Ascending aorta (tissue), 2 donors: Measurements from ENCODE around the gene MARCHF3. TPM values are rescaled to one million over a fixed set of nuclear protein-coding genes. Genes with fewer than 3 reads are reported as not detected.

Experiments
- DNase-seq, 2 donors: peaks; one replicate each; pipeline ENCODE4 v3.0.0-alpha.2; 2019; ENCODE audit warnings: low spot score in 2 of 2
- H3K27ac ChIP-seq, 2 donors: fragments of 200-600 bp; sonication (generic); one replicate each; pipeline ENCODE4 v1.5.1; 2016 to 2017; ENCODE audit warnings: mild to moderate bottlenecking in 1 of 2
- H3K27me3 ChIP-seq: fragments of 200-600 bp; sonication (generic); one replicate; pipeline ENCODE4 v1.5.1; 2017
- H3K36me3 ChIP-seq, 2 donors: fragments of 200-600 bp; sonication (generic); one replicate each; pipeline ENCODE4 v1.5.1; 2016
- H3K4me1 ChIP-seq, 2 donors: fragments of 200-600 bp; sonication (generic); one replicate each; pipeline ENCODE4 v1.5.1; 2016 to 2017; ENCODE audit warnings: mild to moderate bottlenecking in 1 of 2
- H3K4me3 ChIP-seq, 2 donors: fragments of 200-600 bp; sonication (generic); one replicate each; pipeline ENCODE4 v1.5.1; 2016 to 2017; ENCODE audit warnings: mild to moderate bottlenecking in 1 of 2
- H3K9me3 ChIP-seq, 2 donors: fragments of 200-600 bp; sonication (generic); one replicate each; pipeline ENCODE4 v1.5.1; 2016
- CTCF ChIP-seq, 3 experiments: fragments of 200-600 bp in 2 of 3; fragments of 450-650 bp in 1 of 3; sonication (generic) in 2 of 3; IDR thresholded peaks; one replicate each; pipeline ENCODE4 v1.5.1; 2016 to 2019; ENCODE audit warnings: antibody characterized with exemption in 3 of 3, mild to moderate bottlenecking in 1 of 3, moderate library complexity in 1 of 3
- intact Hi-C: fragments of 100-400 bp; cut with DNase I; formaldehyde crosslinking; loops from one replicate; pipeline ENCODE4 v1.15.1; 2023
- total RNA-seq: library from RNA; depleted of rRNA; stranded (reverse); fragments of >200 nt; gene quantifications from one replicate; pipeline ENCODE4 v1.1.0, GENCODE V29; 2016

The MARCHF3 gene
- total RNA-seq, 1 donor from 2014 or later = 22.6 TPM

DNA sequence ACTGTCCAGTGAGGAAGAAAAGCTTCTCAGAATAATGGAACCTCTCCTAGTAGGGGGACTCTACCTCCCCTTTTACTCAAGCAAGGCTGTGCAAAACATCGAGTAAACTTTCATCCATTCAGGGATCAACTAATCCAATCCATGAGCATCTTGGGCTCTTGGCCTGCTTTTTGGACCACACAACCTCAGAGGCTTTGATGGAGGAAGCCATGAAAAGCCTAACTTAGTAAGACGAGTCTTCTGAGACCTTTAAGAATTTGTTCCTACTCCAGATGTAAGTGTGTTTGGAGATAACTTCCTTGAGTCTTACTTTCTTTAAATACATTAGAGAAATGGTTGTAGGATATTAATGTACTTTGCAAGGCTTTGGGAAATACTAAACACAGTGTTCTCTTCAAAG lies 49.1 kb downstream of the MARCHF3 start:
- Histone ChIP-seq H3K27ac (no peak overlapping the region), H3K4me1 (no peaks in the 10 kb centered on the region), H3K27me3 (no peaks in the 10 kb centered on the region), H3K9me3 (no peaks in the 10 kb centered on the region), H3K4me3 (no peak overlapping the region), H3K36me3 (no peaks in the 10 kb centered on the region)
- no peak for TF ChIP-seq CTCF (IDR thresholded peaks at IDR 0.05)
- DNase-seq = no peak
- intact Hi-C loops = no loop called here

- DNase-seq = no peak
- TF ChIP-seq CTCF (IDR thresholded peaks at IDR 0.05) = no peak
- Histone ChIP-seq H3K4me1 (no peaks in the 10 kb centered on the region), H3K9me3 (no peaks in the 10 kb centered on the region), H3K36me3 (no peaks in the 10 kb centered on the region), H3K27me3 (no peaks in the 10 kb centered on the region), H3K27ac (no peak overlapping the region), H3K4me3 (no peak overlapping the region)
- intact Hi-C loops = no loop called here
These were observed 52.1 kb downstream of the MARCHF3 start for GRCh38 chr5:126978258-126978657.

GRCh38 chr5:126976520-126977172 lies 53.7 kb downstream of the MARCHF3 start:
- Histone ChIP-seq H3K27me3 (no peaks in the 10 kb centered on the region), H3K27ac (no peak overlapping the region), H3K9me3 (no peaks in the 10 kb centered on the region), H3K4me1 (no peaks in the 10 kb centered on the region), H3K36me3 (no peaks in the 10 kb centered on the region), H3K4me3 (no peak overlapping the region)
- TF ChIP-seq CTCF (IDR thresholded peaks at IDR 0.05) = no peak
- intact Hi-C loops = no loop called here
- no peak for DNase-seq

DNA sequence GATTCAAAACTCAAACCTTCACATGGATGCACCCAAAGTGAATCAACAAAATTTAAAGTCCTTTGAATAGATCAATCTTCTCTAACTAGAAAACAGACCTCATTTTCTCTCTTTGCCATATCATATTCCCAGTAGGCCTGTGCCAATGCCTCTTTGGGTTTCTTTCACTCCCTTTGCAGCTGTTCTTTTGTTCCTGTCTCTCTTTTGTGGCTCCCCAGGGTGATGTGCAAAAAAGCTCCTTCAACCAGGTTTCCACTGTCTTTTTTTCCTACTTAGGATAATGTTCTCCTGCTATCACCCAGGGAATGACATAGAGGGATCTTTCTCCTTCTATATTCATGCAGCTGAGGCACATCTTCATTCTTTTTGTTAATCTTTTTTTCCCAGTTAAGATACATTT lies 54.6 kb downstream of the MARCHF3 start:
- no peak overlapping the region for H3K27ac ChIP-seq
- no peak for DNase-seq
- no peak overlapping the region for H3K4me3 ChIP-seq
- H3K36me3 ChIP-seq = no peaks in the 10 kb centered on the region
- TF ChIP-seq CTCF (IDR thresholded peaks at IDR 0.05) = no peak
- no peaks in the 10 kb centered on the region for H3K9me3 ChIP-seq
- intact Hi-C loops = no loop called here
- peaks cover 0 to 2% of the 10 kb centered on the region in 2 donors for H3K4me1 ChIP-seq
- H3K27me3 ChIP-seq = no peaks in the 10 kb centered on the region

DNA sequence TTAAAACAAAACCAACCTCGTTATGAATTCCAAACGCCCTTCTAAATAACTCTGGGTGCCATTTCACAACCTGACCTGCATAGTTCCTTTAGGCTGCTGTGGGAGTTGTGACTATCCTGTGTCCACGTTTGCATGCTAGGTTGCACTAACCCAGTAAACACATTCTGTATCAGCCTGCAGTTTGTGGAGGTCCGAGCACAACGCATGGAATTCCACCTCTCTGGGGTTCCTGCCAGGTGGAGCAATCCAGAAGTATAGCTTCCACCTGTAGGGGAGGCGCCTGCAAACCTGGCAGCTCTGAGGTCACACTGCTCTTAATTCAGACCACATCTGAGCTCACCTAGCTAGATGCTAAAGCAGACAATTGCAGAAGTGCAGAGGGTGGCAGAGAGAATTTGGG lies 57.2 kb downstream of the MARCHF3 start:
- no peaks in the 10 kb centered on the region for H3K36me3 ChIP-seq
- H3K4me1 ChIP-seq = peaks cover 0 to 4% of the 10 kb centered on the region in 2 donors
- H3K4me3 ChIP-seq = no peak overlapping the region
- no peaks in the 10 kb centered on the region for H3K9me3 ChIP-seq
- DNase-seq = no peak
- intact Hi-C loops = no loop called here
- H3K27me3 ChIP-seq = no peaks in the 10 kb centered on the region
- H3K27ac ChIP-seq = no peak overlapping the region
- TF ChIP-seq CTCF (IDR thresholded peaks at IDR 0.05) = no peak
